HG02973 (cell line): ENCODE data around the gene AGPS.
"Not testable (repeated sequence)": the region's sequence is repeated elsewhere in the genome, so short reads cannot be mapped to it uniquely, and the experiment has no call there.

Experiments
- ATAC-seq: cut with Tn5 transposase; IDR thresholded peaks from one replicate; pipeline ENCODE4 v1.9.1; 2021; ENCODE audit warnings: moderate library complexity; ENCODE audit not compliant: unreplicated experiment

AGPS gene

DNA sequence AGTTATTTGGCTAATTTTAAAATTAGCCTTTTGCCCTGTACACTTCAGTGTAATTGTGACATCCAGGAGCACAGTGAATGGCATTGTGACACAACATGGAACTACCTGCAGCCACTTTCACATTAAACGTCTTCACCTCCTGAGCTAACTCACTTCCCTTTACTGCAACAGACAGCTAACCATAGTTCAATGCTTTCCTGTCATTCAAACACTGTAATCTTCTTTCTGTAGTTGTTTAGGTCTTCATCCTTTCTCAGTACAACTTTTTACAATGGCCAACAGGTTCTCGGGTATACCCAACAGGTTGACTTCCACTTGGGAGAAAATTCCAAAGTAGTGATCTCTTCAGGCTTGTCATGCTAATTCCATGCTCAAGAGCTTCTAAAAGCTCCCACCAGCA lies 8.6 kb upstream of the AGPS start:
- ATAC-seq, result no peak

DNA sequence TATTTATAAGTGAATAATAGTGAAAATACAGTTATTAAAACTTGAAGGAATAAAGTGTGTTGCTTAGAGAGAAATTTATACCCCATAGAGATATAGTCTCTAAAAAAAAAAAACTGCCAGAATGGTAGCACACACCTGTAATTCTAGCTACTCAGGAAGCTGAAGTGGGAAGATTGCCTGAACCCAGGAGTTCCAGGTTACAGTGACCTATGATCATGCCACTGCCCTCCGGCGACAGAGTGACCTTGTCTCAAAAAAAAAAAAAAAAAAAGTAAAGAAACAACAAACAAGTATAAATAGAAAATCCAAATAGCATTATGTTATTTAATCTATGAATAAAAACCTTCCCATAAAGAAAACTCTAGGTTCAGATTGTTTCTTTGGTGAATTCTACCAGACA lies 7.4 kb upstream of the AGPS start:
- ATAC-seq, result no peak

GRCh38 chr2:177391822-177392372 lies 676 bp upstream of the AGPS start:
- ATAC-seq, result no peak

- no peak for ATAC-seq
Measured at GRCh38 chr2:177393203-177393755, 706 bp downstream of the AGPS start.

DNA sequence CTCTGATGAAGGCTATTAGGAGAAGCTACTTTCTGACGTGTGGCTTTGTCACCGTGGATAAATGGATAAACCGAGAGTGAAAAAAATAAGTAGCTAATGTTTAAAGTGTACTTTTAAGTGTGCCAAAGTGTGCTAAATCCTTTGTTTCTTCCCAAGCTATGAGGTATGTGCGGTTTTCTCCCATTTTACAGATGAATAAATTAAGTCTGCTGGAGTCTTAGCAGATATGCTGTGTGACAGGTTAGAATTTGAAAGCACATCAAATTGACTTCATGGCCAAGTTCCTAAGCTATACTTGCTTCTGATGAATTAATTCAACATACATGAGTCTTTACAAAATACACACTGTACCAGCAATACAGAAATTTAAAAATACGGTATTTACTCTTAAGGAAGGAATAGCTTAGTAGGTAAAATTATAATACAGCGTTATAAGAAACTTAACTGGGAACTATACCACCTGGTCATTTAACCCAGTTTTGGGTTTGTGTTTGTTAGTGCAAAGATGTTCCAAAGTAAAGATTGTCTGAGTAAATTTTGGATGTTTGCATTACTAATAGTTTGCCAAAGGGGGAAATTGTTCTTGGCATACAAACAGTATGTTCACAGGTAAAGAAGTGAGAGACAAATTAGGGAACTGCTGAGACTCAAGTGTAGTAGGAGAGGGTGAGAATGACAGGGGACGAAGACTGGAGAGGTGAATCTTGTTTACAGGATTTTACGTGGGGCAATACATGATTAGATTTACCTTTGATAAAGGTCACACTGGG lies 1.4 kb downstream of the AGPS start:
- ATAC-seq, result no peak

- no peak for ATAC-seq
Measured at GRCh38 chr2:177394594-177394973, 2.0 kb downstream of the AGPS start.

- ATAC-seq, result no peak
Measured at GRCh38 chr2:177395351-177396065, 2.9 kb downstream of the AGPS start.

GRCh38 chr2:177396703-177397460 lies 4.3 kb downstream of the AGPS start:
- no peak for ATAC-seq

DNA sequence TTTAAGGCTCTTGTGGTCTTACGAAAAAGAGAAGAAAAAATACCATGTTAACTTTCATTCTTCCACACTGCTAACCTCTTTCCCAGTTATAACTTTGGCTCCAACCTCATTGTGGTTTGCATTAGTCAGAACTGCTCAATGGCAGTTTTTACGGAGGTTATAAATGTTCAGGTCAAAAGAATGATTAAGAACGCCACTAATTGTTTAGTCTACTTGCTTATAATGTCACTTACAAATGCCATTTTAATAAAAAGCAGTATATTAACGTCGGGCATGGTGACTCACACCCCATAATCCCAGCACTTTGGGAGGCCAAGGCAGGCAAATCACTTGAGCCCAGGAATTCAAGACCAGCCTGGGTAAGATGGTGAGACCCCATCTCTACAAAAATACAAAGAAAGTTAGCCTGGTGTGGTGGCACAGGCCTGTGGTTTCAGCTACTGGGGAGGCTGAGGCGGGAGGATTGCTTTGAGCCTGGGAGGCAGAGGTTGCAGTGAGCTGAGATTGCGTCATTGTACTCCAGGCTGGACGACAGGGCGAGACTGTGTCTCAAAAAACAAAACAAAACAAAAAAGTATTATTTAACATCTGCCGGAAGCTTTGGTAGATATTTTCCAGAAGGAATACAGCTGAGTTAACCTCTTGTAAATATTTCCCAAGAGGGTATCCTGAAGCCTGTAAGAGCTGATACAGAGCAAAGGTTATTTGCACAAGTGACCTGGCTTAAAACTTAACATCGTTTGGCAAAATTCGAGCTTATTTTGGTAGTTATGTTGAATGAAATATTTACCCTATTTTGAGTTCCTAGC lies 5.1 kb downstream of the AGPS start:
- no peak for ATAC-seq

DNA sequence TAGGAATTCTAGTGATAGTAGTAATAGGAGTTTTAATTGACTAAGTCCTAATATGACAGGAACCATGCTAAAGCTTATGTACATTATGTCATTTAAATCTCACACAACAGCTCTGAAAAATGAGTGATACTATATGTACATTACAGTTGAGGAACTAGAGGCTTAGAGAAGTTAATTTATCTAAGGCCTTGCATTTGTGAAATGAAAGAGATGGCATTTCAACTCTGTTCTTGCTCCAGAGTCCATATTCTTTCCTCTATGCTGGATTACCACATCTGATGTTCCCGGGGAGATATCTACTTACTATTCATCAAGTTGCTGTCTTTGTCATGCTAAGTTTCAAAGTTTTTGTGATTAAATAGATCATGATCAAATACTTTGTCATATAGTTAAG lies 5.7 kb downstream of the AGPS start:
- ATAC-seq, result no peak

- no peak for ATAC-seq
Measured at GRCh38 chr2:177398791-177399190, 6.2 kb downstream of the AGPS start.

DNA sequence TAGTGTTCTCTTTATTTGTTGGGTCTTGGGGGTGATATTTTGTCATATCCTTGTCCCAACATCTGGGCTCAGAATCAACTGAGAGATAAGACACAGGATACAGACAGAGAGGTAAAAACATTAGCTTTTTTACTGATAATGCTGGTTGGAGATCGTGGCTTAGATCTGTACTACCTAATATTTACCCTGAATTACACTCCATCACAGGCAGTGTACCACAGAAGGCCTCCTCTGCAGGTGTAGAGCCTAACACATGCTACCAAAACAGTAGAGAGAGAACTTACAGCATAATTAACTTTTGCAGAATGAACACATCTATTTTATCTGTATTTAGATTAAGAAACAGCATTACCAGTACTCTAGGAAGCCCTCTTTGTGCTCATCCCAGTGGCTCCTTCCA lies 6.8 kb downstream of the AGPS start:
- no peak for ATAC-seq

GRCh38 chr2:177400337-177400923 lies 7.9 kb downstream of the AGPS start:
- ATAC-seq, result no peak

DNA sequence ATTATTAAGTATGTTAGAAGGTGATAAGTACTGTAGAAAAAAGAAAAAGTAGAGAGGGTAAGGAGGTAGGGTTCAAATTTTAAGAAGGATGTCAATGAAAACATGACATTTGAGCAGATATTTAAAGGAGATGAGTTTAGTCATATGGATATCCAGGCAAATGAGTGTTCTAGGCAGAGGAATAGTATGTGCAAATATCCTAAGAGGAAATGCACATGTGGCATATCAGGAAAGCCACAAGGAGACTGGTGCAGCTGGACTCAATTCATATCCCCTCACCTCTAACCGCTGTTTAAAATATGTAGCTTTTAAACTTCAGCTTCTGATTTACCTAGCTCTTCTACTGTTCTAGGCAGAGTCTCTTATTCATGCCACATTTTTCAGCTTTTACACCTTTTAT lies 9.5 kb downstream of the AGPS start:
- no peak for ATAC-seq

GRCh38 chr2:177403838-177404237 lies 11.3 kb downstream of the AGPS start:
- ATAC-seq, result no peak

GRCh38 chr2:177404243-177404642 lies 11.7 kb downstream of the AGPS start:
- no peak for ATAC-seq

GRCh38 chr2:177405029-177405692 lies 12.6 kb downstream of the AGPS start:
- ATAC-seq, result no peak

GRCh38 chr2:177406182-177406581 lies 13.6 kb downstream of the AGPS start:
- no peak for ATAC-seq

DNA sequence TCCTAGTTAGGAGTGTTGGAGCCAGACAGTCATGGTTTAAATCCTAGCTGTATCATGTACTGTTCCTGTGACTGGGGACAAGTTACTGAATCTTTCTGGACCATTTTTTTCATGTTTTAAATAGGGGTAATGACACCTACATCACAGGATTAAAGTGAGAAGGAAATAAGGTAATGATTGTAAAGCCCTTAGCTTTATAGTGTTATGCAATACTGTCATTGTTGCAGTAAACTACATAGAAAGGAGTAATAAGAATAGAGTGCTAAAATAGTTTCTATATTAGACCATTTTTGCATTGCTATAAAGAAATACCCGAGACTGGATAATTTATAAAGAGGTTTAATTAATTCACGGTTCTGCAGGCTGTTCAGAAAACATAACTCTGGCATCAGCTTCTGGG lies 14.5 kb downstream of the AGPS start:
- no peak for ATAC-seq

GRCh38 chr2:177410629-177411028 lies 18.1 kb downstream of the AGPS start:
- not testable (repeated sequence) for ATAC-seq
